Measurements from ENCODE around the gene CLUH. TPM values are rescaled to one million over a fixed set of nuclear protein-coding genes. Genes with fewer than 3 reads are reported as not detected.
"Not testable (repeated sequence)": the region's sequence is repeated elsewhere in the genome, so short reads cannot be mapped to it uniquely, and the experiment has no call there.

CLUH gene
- total and polyA plus RNA-seq, 5 donors from 2014 or later, result 3.4 to 43.1 (median 4.5) TPM

GRCh38 chr17:2703181-2703580 lies 8.4 kb downstream of the CLUH start:
- Mint-ChIP-seq H3K27me3 (no peaks in the 10 kb centered on the region), H3K9me3 (no peaks in the 10 kb centered on the region), H3K4me3 (no peak overlapping the region), H3K4me1 (peaks cover 0 to 14% (median 3%) of the 10 kb centered on the region in 4 donors), H3K36me3 (no peaks in the 10 kb centered on the region), H3K27ac (no peak overlapping the region)
- no peaks in the 10 kb centered on the region for H3K27me3 ChIP-seq (ENCODE audit: control insufficient read depth, insufficient read depth, low read length)
- H3K4me1 ChIP-seq (ENCODE audit: control insufficient read depth, insufficient read depth, low read length, poor library complexity, severe bottlenecking), result peaks cover 2% of the 10 kb centered on the region
- H3K9me3 ChIP-seq (ENCODE audit: control insufficient read depth in 2 of 2, low read length in 2 of 2), result no peaks in the 10 kb centered on the region
- H3K4me3 ChIP-seq (ENCODE audit: low read depth, low read length), result no peak overlapping the region
- H3K36me3 ChIP-seq (ENCODE audit: control insufficient read depth, insufficient read depth, low read length), result peaks cover 17% of the 10 kb centered on the region
- no peak for ATAC-seq (ENCODE audit: low read depth in 2 of 2)
- H3K27ac ChIP-seq (ENCODE audit: insufficient read depth, low read length, poor library complexity, severe bottlenecking), result no peak overlapping the region
- no peak for DNase-seq

- peaks cover 17% of the 10 kb centered on the region for H3K36me3 ChIP-seq (ENCODE audit: control insufficient read depth, insufficient read depth, low read length)
These were observed 9.4 kb downstream of the CLUH start for GRCh38 chr17:2701996-2702741.

GRCh38 chr17:2701161-2701995 lies 10.2 kb downstream of the CLUH start:
- Mint-ChIP-seq H3K27me3 (no peaks in the 10 kb centered on the region), H3K27ac (no peak overlapping the region)
- no peak for DNase-seq

More at GRCh38 chr17:2701996-2702741, 9.4 kb downstream of the CLUH start:
- H3K36me3 Mint-ChIP-seq, result no peaks in the 10 kb centered on the region
- ATAC-seq (ENCODE audit: low read depth in 2 of 2) (no peak), DNase-seq (no peak)
- Histone ChIP-seq H3K27me3 (ENCODE audit: control insufficient read depth, insufficient read depth, low read length) (no peaks in the 10 kb centered on the region), H3K4me3 (ENCODE audit: low read depth, low read length) (no peak overlapping the region), H3K27ac (ENCODE audit: insufficient read depth, low read length, poor library complexity, severe bottlenecking) (no peak overlapping the region), H3K4me1 (ENCODE audit: control insufficient read depth, insufficient read depth, low read length, poor library complexity, severe bottlenecking) (no peaks in the 10 kb centered on the region), H3K9me3 (ENCODE audit: control insufficient read depth in 2 of 2, low read length in 2 of 2) (no peaks in the 10 kb centered on the region)
- H3K9me3 Mint-ChIP-seq, result no peaks in the 10 kb centered on the region
- H3K4me3 Mint-ChIP-seq, result peak overlapping the region in 1 of 4 donors; percentile 76
- no peaks in the 10 kb centered on the region for H3K27me3 Mint-ChIP-seq
- H3K4me1 Mint-ChIP-seq, result peaks cover 0 to 13% (median 3%) of the 10 kb centered on the region in 4 donors
- H3K27ac Mint-ChIP-seq, result no peak overlapping the region

GRCh38 chr17:2700491-2701141 lies 10.9 kb downstream of the CLUH start:
- no peaks in the 10 kb centered on the region for H3K9me3 Mint-ChIP-seq
- no peaks in the 10 kb centered on the region for H3K27me3 Mint-ChIP-seq
- ATAC-seq (ENCODE audit: low read depth in 2 of 2), result no peak
- peaks cover 0 to 8% (median 2%) of the 10 kb centered on the region in 4 donors for H3K4me1 Mint-ChIP-seq
- Histone ChIP-seq H3K27me3 (ENCODE audit: control insufficient read depth, insufficient read depth, low read length) (no peaks in the 10 kb centered on the region), H3K27ac (ENCODE audit: insufficient read depth, low read length, poor library complexity, severe bottlenecking) (no peak overlapping the region), H3K36me3 (ENCODE audit: control insufficient read depth, insufficient read depth, low read length) (peaks cover 20% of the 10 kb centered on the region), H3K9me3 (ENCODE audit: control insufficient read depth in 2 of 2, low read length in 2 of 2) (no peaks in the 10 kb centered on the region), H3K4me3 (ENCODE audit: low read depth, low read length) (no peak overlapping the region), H3K4me1 (ENCODE audit: control insufficient read depth, insufficient read depth, low read length, poor library complexity, severe bottlenecking) (no peaks in the 10 kb centered on the region)
- no peak overlapping the region for H3K27ac Mint-ChIP-seq
- DNase-seq, result no peak
- no peaks in the 10 kb centered on the region for H3K36me3 Mint-ChIP-seq
- H3K4me3 Mint-ChIP-seq, result no peak overlapping the region

More at GRCh38 chr17:2701161-2701995, 10.2 kb downstream of the CLUH start:
- ATAC-seq (ENCODE audit: low read depth in 2 of 2), result no peak
- Mint-ChIP-seq H3K4me3 (no peak overlapping the region), H3K9me3 (no peaks in the 10 kb centered on the region), H3K4me1 (peaks cover 0 to 9% (median 3%) of the 10 kb centered on the region in 4 donors), H3K36me3 (no peaks in the 10 kb centered on the region)
- H3K4me1 ChIP-seq (ENCODE audit: control insufficient read depth, insufficient read depth, low read length, poor library complexity, severe bottlenecking), result no peaks in the 10 kb centered on the region
- no peak overlapping the region for H3K4me3 ChIP-seq (ENCODE audit: low read depth, low read length)
- no peaks in the 10 kb centered on the region for H3K9me3 ChIP-seq (ENCODE audit: control insufficient read depth in 2 of 2, low read length in 2 of 2)
- no peak overlapping the region for H3K27ac ChIP-seq (ENCODE audit: insufficient read depth, low read length, poor library complexity, severe bottlenecking)
- no peaks in the 10 kb centered on the region for H3K27me3 ChIP-seq (ENCODE audit: control insufficient read depth, insufficient read depth, low read length)
- H3K36me3 ChIP-seq (ENCODE audit: control insufficient read depth, insufficient read depth, low read length), result peaks cover 17% of the 10 kb centered on the region

- no peak overlapping the region for H3K27ac Mint-ChIP-seq
- DNase-seq (no peak), ATAC-seq (ENCODE audit: low read depth in 2 of 2) (no peak)
- no peak overlapping the region for H3K4me3 Mint-ChIP-seq
- peaks cover 22% of the 10 kb centered on the region for H3K36me3 ChIP-seq (ENCODE audit: control insufficient read depth, insufficient read depth, low read length)
- no peaks in the 10 kb centered on the region for H3K27me3 ChIP-seq (ENCODE audit: control insufficient read depth, insufficient read depth, low read length)
- no peaks in the 10 kb centered on the region for H3K36me3 Mint-ChIP-seq
- no peak overlapping the region for H3K4me3 ChIP-seq (ENCODE audit: low read depth, low read length)
- no peak overlapping the region for H3K27ac ChIP-seq (ENCODE audit: insufficient read depth, low read length, poor library complexity, severe bottlenecking)
- H3K4me1 ChIP-seq (ENCODE audit: control insufficient read depth, insufficient read depth, low read length, poor library complexity, severe bottlenecking), result no peaks in the 10 kb centered on the region
- H3K9me3 Mint-ChIP-seq, result no peaks in the 10 kb centered on the region
- H3K4me1 Mint-ChIP-seq, result peaks cover 0 to 2% (median under 1%) of the 10 kb centered on the region in 4 donors
- H3K27me3 Mint-ChIP-seq, result no peaks in the 10 kb centered on the region
- no peaks in the 10 kb centered on the region for H3K9me3 ChIP-seq (ENCODE audit: control insufficient read depth in 2 of 2, low read length in 2 of 2)
These were observed 11.5 kb downstream of the CLUH start for GRCh38 chr17:2700030-2700490.

- not testable (repeated sequence) for H3K9me3 Mint-ChIP-seq; H3K9me3 ChIP-seq (ENCODE audit: control insufficient read depth in 2 of 2, low read length in 2 of 2); H3K36me3 Mint-ChIP-seq
These were observed 12.3 kb downstream of the CLUH start for GRCh38 chr17:2699216-2699805.

GRCh38 chr17:2697611-2698162 lies 13.9 kb downstream of the CLUH start:
- no peak overlapping the region for H3K27ac Mint-ChIP-seq
- Histone ChIP-seq H3K36me3 (ENCODE audit: control insufficient read depth, insufficient read depth, low read length) (peaks cover 21% of the 10 kb centered on the region), H3K27ac (ENCODE audit: insufficient read depth, low read length, poor library complexity, severe bottlenecking) (no peak overlapping the region), H3K4me3 (ENCODE audit: low read depth, low read length) (no peak overlapping the region), H3K9me3 (ENCODE audit: control insufficient read depth in 2 of 2, low read length in 2 of 2) (no peaks in the 10 kb centered on the region), H3K27me3 (ENCODE audit: control insufficient read depth, insufficient read depth, low read length) (no peaks in the 10 kb centered on the region), H3K4me1 (ENCODE audit: control insufficient read depth, insufficient read depth, low read length, poor library complexity, severe bottlenecking) (no peaks in the 10 kb centered on the region)
- ATAC-seq (ENCODE audit: low read depth in 2 of 2) (no peak), DNase-seq (no peak)
- no peak overlapping the region for H3K4me3 Mint-ChIP-seq
- no peaks in the 10 kb centered on the region for H3K36me3 Mint-ChIP-seq
- H3K27me3 Mint-ChIP-seq, result no peaks in the 10 kb centered on the region
- H3K9me3 Mint-ChIP-seq, result no peaks in the 10 kb centered on the region
- no peaks in the 10 kb centered on the region for H3K4me1 Mint-ChIP-seq

More at GRCh38 chr17:2699216-2699805, 12.3 kb downstream of the CLUH start:
- H3K36me3 ChIP-seq (ENCODE audit: control insufficient read depth, insufficient read depth, low read length), result peaks cover 22% of the 10 kb centered on the region
- H3K4me3 ChIP-seq (ENCODE audit: low read depth, low read length); H3K27ac Mint-ChIP-seq; H3K27me3 Mint-ChIP-seq; H3K4me1 ChIP-seq (ENCODE audit: control insufficient read depth, insufficient read depth, low read length, poor library complexity, severe bottlenecking); H3K4me3 Mint-ChIP-seq; H3K27me3 ChIP-seq (ENCODE audit: control insufficient read depth, insufficient read depth, low read length); H3K27ac ChIP-seq (ENCODE audit: insufficient read depth, low read length, poor library complexity, severe bottlenecking); H3K4me1 Mint-ChIP-seq; DNase-seq; ATAC-seq (ENCODE audit: low read depth in 2 of 2): not testable (repeated sequence)
